Inflammatory macrophage (primary cell): ENCODE measurements around the gene GALNT2.

Experiments used
- DNase-seq, 2 donors: peaks; one replicate each; pipeline ENCODE4 v3.0.0-alpha.2; 2020 to 2022

Gene GALNT2

DNA sequence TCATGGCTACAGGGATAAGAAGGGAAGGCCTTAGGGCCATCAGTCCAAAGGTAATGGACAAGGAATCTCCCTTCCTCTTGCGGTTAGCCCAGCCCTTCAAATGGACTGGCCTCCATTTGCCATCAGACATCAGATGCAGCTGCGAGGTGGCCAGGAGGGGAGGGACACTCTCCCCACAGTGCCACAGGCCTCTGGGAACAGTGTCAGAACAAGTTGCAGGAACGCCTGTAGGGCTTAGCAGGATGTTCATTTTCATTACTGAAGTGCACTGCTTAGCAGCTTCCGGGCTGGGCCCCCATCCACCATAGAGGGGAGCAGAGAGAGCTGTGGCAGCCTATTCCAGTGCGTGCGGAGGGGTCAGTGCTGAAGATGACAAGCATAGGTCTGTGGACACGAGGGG is 127.5 kb downstream of the GALNT2 start:
- DNase-seq: no peak

DNA sequence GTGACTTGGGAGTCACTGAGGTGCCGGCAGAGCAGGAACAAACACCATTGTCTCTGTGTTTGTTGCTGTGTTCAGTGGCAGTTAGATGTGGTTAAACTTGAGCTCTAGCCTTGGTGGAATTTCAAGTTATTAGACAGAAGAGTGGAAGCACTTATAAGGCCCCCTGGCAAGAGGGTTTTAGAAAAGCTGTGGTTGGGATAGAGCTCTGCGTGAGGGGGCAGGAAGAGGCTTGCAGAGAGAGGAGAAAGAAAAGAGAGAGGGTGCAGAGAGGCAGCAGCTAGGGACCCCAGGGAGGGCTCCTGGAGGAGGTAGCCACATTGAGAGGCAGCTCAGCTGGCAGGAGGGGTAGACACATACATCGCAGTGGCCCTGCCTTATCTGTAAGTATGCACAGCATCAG is 128.2 kb downstream of the GALNT2 start:
- no peak for DNase-seq

DNA sequence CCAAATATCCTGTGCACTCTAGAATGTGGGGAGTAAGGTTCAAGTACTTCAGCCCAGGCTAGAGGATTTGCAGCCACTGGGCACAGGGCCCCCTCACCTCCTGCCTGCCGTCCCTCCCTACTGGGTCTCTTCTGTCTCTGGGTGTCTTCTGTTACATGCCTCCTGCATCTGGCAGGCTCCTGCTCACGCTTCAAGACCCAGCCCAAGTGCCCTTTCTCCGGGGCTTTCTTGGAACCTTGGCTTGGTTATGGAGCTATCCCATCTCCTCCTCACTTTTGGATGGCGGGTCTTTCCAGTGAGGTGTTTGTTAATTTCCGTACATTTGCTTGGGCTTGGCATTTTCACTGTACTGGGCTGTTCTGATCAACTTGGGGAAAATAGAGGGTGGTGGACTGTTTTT is 129.0 kb downstream of the GALNT2 start:
- DNase-seq: no peak

DNA sequence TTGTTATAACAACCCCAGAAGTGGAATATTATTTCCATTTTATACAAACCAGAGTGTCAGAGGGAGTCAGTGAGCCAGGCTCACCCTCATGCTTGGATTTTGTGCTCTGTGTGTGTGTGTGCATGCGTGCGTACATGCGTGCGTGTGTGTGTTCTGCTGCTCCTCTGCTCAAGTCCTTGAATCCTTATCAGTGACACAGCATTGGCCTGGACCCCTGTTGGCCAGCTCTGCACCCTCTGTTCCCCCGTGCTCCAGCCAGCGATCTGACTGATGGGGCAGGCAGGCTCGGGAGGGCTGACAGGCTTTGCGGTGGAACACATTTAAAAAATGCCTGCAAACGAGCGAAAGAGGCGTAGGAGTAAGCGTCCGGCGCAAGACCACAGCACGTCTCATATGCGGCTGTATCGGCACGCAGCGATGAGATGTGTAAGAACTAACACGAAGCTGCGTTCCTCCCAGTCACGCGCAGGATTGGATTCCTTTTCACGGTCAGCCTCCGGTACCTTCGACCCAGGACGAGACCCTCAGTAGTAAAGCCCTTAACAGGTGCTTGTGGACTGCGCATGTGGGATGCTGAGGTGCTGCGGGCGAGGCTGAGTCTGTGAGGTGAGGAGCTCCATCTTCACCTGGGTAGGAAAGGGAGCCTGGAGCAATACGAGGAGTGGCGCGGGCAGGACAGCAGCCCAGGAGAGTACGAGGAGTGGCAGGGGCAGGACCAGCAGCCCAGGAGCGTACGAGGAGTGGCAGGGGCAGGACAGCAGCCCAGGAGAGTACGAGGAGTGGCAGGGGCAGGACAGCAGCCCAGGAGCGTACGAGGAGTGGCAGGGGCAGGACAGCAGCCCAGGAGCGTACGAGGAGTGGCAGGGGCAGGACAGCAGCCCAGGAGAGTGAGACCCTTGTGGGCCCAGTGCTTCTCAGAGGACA is 130.9 kb downstream of the GALNT2 start:
- no peak for DNase-seq

DNA sequence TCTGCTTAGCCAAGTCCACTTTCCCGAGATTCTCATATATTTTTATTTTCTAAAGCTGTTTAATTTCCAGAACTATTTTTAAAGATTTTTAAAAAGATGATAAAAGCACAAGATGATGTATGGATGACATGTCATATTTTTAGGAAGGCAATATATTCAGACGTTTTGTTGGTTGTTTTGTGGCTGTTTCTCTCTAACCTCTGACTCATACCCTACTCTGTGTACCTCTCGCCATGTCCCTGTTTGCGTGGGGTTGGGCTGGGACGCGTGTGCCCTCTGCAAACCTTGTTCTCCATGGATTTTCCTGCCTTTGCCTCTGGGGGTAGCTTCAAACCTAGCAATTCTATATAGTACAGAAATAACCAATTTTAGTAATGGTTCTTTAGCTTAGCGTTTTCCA is 132.0 kb downstream of the GALNT2 start:
- no peak for DNase-seq

DNA sequence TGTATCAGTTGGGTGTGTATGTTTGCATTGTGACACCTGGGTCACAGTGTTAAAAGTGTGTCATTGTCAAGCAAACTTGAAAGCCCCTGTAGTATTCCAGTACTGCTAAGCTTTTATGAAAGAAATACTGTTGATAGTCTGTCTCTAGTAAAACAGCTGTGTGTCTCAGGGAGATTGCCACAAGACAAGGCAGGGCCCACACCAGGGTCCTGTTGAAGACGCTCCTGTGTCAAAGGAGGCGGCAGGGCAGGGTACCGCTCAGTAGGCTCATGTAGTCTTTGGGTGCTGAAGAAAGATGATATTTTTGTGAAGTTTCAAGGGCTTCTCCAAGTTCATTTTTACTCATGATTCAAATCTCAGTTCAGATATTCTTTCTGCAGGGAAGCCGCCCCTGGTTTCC is 132.5 kb downstream of the GALNT2 start:
- no peak for DNase-seq

DNA sequence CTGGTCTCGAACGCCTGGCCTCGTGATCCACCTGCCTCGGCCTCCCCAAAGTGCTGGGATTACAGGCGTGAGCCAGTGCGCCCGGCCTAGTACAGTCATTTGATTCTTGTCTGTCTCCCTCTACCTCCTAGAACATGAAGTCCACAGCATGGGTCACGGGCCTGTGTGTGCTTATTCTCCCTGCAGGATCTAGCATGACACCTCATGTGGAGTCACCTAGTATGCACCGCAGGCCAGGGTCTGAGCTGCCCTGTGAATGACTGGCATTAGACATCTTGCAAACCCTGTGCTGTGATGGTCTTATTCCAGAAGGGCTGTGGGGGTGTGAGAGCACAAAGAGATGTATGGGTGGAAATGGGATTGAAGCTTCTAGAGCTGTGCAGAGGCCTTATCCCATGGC is 133.2 kb downstream of the GALNT2 start:
- no peak for DNase-seq

DNA sequence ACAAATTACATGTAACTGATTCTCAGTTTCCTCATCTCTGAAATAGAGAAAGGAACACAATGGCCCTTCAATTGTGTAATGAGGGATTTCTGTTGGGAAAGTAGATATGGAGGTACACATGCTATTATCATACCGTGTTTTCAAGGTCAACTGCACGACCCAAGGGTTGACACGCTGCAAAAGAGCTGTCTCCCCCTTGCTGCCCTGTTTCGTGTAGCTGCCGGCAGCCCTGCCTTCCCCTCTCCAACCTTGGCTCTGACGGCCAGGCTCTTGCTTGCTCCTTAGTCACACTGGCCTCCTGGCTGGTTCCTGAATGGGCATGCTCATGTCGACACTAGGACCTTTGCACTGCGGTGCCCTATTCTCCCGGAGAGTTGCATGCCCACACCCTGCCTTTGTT is 134.4 kb downstream of the GALNT2 start:
- no peak for DNase-seq

DNA sequence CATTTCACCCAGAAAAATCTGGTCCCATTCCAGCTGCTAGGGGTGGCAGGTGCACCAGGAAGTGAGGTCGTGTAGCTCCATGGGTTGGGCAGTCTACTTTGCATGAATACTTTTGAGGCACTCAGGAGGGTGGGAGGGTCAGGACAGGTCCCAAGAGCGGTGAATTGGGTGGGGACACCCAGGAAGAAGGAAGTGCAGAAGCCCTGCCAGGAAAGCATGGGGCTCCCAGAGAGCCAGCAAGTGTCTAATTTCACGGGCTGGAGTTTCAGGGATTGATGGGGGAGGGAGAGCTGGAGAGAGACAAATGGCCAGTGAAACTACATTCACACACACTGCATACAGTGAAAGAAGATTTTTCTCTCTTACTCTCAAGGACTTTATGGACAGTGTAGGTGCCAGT is 137.8 kb downstream of the GALNT2 start:
- DNase-seq: no peak

DNA sequence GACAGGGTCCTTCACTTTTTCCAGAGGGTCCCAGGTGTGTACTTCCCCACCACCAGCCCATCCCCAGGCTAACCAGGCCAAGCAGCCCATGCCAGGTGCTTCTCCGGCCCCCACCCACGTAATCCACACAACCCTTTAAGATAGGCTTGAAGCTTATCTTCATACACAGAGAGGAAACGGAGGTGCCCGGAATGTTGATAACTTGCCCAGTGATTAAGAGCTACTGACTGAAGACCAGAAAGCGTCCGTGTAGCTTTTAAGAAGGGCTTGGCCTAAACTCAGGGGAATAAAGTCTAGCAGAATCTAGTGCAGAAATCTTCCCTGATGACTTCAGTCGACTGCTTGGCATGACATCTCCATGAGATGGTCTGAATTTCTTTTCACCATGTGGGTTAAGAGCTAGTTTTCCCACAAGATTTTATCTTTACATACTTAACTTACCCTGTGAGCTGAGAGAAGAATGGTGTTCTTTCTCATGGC is 138.7 kb downstream of the GALNT2 start:
- no peak for DNase-seq

DNA sequence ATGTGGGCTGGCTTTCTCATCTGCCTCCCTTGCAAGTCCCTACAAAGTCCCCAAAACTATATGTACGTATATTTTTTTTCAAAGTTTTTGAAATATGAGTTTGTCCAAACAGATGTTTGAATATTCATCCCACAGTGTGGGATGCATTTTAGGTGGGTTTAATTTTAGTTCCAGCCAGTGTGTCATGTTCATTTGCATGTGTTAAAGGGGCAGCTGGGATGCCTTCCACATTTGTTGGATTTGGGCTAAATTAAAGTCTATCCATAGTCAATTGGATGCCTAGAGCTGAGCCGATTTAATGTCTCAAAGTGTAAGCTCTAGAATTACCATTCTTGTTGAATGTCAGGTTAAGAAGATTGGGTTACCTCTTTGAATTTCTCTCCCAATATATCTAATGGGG is 139.2 kb downstream of the GALNT2 start:
- no peak for DNase-seq

DNA sequence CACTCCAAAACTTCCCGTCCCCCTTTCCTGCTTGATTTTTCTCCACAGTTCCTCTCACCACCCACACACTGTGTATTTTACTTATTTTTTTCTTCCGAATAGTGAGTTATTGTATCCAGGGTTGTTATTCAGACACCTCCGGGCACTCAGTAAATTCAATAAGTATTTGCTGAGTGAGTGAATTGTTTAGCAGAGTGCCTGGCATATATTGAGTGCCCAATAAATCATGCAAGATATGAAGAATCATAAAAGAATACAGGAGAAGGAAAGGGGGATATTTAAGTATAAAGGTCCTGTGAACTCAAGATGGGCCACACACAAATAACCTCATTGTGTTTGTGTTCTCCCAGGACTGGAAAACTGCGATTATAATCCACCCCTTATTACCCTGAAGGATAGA is 139.9 kb downstream of the GALNT2 start:
- DNase-seq: no peak

DNA sequence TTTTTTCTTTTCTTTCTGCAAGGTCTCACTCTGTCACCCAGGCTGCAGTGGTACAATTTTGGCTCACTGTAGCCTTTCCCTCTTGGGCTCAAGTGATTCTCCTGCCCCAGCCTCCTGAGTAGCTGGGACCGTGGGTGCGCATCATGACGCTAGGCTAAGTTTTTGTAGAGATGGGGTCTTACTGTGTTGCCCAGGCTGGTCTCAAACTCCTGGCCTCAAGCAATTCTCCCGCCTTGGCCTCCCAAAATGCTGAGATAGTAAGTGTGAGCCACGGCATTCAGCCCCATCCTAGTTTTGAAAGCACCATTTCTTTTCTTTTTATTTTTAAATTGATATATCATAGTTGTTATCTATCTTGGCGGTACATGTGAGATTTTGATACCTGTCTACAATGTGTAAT is 140.6 kb downstream of the GALNT2 start:
- DNase-seq: no peak

DNA sequence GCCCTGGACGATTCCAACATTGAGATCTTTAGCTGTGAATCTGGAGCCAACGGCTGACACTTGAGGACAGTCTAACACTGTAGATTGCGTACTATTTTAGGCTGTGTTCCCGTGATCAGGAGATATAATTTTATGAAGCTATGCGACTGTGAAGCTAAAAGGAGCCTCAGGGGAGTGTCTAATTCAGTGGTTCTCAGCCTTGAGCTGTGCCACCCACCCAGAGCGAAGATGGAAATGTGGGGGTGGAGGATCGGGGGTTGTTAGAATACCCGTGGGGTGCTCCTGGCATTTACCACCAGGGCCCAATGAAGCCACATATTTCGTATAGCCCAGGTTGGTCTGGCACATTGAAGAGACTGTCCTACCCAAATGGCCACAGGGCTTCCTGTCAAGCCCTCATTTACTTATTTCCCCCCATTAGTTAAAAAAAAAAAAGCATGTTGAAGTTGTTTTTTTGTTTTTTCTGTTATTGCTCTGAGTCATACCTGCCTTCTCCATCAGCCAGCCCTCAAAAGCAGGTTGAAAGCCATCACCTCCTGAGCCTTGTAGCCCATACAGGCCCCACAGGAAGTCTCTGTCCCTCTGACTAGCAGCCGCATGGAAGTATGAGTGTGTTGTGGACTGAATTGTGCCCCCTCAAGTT is 141.7 kb downstream of the GALNT2 start:
- no peak for DNase-seq

DNA sequence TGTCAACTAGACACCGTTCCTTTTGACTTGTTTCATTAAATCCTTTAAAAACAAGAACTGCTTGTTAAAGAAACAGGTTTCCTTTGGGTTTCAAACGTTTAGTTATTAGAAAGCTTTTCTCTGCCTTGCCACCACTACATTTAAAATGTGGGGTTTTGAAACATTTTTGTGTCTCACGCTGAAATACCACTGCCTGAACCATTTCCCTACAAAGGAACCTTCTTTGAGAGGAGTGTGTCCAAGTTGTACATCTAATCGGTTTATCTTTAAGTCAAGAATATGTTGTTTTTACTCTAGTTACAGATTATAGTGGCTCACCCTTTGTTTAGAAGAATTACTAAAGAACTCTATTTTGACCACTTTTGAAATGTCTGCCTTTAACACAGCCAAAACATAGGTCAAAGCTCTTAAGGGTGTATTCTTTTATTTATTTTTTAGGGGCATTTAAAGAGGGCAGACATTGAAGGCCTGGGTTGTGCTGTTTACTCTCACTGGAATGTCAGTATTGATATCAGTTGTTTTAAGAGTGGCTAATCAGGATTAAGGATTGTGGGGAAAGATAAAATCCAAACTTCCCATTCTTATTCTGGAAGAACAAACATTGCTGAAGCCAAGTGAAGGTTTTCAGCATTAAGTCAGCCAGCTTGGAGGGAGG is 143.4 kb downstream of the GALNT2 start:
- DNase-seq: no peak

DNA sequence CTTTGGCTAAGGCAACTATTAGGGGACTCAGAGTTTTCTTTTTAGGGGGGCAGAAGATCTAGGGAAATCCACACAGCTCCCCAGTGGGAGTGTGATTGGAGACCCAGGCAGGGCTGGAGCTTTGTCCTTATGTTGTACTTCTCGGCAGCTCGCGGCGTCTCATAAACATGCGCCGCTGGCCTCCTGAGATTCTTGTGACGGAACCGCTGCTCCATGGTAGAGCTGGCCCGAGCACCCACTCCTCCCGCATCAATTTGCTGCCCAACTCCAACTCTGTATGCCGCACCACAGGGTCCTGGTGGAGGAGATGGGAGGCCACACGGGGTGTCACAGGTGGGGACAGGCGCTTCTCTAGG is 143.9 kb downstream of the GALNT2 start:
- DNase-seq: no peak

DNA sequence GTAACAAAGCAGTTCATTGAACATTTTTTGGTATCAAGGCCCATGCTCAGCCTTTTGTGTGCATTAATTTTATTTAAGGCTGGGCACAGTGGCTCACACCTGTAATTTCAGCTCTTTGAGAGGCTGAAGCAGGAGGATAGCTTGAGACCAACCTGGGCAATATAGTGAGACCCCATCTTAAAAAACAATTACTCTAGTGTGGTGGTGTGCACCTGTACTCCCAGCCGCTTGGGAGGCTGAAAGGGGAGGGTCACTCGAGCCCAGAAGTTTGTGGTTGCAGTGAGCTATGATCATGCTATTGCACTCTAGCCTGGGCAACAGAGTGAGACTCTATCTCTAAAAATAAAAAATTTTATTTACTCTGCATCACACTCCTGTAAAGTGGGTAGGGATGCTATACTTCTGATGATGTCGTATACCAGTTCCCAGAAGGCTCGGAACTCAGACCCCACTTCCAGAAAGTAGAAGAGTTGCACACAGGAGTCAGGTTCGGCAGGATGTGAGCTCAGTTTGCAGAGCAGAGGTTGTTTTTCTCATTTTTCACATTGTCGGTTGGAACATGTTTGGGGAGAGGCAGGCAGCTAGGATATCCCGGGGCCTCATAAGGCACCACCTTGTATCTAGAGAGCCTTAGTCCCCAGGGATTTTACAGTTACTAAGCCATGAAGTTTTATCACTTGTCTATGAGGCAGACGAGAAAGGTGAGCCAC is 144.6 kb downstream of the GALNT2 start:
- no peak for DNase-seq

DNA sequence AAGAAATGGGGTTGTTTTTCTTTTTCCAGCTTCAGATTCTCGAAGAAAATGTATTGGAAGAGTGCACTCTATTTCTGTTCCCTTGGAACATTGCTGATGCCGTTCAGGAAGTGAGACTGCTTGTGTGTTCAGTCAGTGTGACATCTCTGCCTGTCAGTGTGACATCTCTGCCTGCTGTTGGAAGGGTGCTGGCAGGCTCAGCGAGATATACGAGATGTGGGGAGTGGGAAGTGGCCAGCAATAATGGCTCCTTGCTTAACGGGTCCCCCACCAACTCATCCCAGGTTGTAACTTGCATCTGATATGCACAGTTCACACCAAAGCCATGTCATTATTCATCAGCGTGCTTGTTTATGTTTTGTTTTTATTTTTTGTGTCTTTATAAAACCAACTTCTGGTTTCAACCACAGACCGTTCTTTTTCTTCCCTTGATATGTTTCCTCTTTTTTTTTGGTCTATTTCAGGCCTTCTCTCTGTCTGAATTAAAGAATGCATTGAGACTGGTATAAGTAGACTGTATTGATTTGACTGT is 145.4 kb downstream of the GALNT2 start:
- DNase-seq: peak; percentile 52 to 66

DNA sequence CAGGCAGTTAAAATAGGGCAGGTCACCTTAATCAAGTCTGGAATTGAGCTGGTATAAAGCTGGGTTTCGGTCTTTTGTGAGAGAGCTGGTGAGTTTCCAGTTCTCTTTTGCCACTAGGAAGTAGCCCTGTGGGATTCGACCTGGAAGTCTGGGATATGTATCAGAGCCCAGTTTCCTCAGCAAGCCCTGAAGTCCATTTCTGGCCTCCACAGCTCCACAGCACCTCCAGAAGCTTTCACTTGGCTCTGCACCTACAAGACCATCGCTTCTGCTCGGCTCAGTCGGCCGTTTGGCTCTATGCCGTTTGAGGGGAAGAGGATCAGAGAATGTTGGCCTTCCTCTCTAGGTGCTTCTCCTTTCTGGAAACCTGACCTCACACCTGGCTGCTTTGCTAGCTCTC is 148.0 kb downstream of the GALNT2 start:
- no peak for DNase-seq

DNA sequence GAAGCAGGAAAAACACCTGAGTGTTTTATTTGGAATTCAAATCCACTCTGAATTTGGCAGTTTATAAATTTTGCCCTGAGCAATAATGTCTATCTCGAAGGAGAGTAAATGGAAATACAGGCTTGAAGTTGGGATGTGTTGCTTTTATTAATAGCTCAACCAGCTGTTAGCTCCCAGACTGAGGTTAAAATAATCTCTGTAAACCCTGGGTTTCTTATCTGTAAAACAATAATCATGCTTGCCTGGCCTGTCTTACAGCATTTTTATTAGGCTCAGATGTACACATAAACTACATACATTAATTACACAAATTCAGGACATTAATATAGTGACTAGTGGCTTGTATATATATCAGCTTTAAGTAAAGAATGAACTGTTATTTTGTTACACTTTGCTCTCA is 148.5 kb downstream of the GALNT2 start:
- DNase-seq: no peak

DNA sequence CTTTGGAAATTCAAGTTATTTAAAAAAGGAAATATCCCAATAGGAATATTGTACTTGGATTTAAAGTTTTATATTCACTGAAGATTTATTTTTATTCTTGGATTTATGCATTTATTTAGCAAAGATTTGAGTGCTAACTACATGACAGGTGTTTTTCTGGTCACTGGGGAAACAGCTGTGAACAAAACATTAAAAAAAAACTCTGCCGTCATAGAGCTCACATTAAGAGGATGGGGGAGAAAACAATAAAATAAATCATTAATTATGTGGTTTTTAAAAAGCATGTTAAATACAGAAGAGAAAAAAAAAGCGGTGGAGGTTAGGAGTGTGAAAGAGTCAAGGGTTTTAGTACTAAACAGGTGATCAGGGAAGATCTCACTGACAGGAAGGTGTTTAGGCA is 149.9 kb downstream of the GALNT2 start:
- no peak for DNase-seq

DNA sequence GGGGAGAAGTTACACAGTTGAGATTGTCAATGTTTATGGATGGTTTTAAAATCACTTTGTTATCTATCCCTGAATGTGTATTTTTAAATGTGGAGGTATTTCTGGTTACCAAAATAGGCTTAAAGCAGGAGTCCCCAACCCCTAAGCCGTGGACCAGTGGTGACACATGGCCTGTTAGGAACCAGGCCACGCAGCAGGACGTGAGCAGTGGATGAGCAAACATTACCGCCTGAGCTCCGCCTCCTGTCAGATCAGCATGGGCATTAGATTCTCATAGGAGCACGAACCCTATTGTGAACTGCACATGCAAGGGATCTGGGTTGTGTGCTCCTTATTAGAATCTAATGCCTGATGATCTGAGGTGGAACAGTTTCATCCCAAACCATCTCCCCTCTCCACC is 151.6 kb downstream of the GALNT2 start:
- DNase-seq: no peak
